Fibroblast of skin of back (primary cell): Measurements from ENCODE around the gene CUX1.

ENCODE experiments used
- DNase-seq: peaks from one replicate; pipeline ENCODE4 v3.0.0-alpha.2; 2013

CUX1 gene

DNA sequence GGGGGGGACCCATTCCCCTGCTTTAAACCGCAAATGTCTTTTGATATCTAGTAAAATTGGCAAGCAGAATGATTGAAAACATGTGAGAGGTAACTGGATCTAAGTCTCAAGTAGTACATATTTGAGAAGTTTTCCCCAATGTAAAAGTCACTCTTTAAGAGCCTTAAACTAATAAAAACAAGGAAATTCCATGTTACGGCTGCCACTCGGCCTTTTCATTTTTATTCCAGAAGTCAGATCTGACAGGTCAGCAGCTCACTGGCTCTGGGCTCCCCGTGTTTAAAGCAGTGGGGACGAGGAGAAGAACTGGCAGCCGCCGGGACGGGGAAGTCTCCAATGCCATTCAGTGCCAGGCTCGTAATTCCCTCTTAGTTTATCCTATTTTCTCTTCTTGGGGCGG is 80.7 kb downstream of the CUX1 start:
- DNase-seq = peak; percentile 56

DNA sequence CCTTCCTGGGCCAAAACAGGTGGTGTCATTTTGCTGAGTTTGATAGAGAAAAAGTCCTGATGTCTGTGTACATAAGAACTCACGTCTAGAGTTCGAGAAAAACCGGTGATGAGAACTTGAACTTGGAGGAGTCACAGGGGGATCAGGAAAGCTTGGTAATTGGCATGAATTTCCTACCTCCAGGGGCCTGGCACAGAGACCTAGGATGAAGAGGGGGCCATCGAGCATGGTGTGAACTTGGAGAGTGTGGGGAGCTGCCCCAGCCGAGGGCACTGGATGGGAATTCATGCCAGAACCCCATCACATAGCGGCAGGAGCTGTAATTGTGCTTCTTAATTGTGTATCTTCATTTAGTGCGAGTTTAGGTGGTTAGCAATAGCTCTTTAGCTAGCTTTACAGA is 82.2 kb downstream of the CUX1 start:
- DNase-seq = no peak

DNA sequence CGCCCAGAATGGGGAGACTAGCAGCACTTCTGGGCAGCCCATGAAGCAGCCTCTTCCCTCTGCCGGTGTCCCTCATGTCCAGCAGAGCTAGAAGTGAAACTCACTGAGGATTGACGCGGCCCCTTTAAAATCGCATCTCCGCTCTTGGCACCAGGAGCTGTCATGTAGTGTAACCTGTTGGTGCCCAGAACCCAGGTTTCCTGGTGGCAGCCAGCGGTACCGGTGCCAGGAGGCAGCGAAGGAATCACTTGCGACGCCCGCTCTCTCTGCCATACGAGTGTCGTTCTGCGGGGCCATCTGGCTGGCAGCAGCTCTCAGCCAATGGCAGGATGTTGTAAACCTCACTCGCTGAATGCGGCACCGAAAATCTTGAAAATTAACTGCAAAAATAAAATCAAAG is 82.7 kb downstream of the CUX1 start:
- no peak for DNase-seq

DNA sequence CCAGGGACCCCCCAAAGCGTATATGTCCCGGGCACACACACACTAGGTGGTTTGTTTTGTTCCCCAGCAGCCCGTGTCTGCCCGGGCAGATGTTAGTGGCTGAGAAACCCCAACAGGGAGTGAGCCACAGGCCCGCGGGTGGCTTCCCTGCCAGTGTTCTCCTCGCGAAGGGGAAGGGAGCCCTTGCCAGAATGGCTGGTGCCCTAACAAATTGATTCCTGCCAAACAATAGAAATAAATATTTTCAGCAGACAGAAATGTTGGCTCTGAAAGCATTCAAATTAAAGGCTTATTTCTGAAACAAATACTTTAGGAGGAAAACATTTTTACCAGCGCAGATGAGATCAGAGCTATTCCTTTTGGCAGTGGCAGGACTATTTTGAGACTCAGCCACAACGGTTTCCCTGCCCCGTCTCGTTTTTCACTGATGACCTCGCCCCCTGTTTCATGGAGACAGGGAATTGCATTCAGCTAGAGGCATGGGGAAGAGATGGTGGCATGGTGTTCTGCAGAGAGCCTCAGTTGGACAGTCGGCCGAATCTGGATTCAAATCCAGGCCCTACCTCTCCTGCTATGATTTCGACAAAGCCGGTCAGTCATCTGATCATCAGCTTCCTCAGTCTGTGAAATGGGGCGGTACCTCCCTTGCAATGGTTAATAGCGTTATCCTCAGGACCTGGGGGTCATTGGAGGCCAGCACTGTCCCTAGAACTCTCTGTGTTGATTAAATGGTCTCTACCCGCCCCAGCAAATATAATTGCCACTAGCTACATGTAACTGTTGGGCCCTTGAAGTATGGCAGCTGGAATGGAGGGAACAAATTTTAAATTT is 84.5 kb downstream of the CUX1 start:
- DNase-seq = peak; percentile 57

DNA sequence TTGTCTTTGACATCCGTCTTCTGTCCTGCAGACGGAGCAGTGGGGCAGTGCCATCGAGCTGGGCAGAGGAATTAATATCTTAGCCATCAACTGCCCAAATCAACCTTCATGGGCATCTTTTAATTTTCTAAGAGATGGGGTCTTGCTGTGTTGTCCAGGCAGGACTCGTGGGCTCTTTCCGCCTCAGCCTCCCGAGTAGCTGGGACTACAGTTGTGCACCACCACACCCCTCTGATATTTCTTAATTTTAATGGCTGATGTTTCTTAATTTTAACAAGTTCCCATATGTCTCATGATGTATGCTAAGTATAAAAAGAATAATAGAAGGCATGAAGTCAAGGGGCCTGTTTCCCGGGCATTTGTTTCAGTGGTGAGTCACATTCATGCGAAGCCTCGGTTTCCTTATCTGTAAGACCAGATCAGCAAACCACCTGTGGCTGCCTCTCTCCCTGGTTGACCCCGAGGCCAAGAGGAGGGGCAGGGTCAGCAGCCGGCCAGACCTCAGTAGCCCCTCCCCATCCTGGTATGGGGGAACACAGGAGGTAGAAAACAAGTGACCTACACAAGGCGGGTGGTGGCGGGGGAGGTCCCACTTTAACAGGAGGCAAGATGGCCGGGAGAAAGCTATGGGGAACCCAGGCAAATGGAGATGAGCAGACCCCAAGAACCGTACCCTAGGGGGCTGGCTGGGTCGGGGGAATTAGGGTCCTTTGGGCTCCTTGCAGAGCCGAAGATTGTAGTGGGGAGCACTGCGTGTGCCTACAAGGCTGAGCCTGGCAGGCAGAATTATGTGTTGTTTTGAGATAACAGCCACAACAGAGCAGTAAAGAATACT is 85.5 kb downstream of the CUX1 start:
- no peak for DNase-seq

DNA sequence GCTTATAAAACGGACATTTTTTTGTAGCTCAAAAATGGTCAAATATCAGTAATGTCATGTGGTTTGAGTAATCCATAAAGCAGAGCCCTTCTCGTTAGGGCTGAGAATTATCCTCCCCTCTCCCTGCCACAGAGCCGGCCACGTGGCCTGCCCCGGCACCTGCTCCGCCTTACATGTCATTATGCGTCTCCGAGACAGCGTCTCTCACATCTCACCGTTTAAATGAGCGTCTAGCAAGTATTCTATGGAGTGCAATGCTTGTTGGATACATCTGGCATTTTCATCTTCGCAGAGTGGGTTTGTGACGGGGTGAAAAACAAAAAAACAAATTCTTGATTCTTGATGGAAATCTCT is 86.1 kb downstream of the CUX1 start:
- DNase-seq = no peak

DNA sequence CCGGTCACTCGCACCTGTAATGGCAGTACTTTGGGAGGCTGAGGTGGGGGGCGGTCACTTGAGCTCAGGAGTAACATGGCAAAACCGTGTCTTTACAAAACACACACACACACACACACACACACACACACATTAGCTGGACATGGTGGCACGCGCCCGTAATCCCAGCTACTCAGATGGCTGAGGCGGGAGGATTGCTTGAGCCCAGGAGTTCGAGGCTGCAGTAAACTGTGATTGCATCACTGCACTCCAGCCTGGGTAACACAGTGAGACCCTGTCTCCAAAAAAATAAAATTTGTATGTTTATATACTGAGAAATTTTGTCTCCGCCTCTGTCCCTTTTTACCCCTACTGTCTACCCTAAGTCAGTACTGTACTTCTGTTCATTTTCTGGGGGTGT is 86.6 kb downstream of the CUX1 start:
- DNase-seq = no peak

DNA sequence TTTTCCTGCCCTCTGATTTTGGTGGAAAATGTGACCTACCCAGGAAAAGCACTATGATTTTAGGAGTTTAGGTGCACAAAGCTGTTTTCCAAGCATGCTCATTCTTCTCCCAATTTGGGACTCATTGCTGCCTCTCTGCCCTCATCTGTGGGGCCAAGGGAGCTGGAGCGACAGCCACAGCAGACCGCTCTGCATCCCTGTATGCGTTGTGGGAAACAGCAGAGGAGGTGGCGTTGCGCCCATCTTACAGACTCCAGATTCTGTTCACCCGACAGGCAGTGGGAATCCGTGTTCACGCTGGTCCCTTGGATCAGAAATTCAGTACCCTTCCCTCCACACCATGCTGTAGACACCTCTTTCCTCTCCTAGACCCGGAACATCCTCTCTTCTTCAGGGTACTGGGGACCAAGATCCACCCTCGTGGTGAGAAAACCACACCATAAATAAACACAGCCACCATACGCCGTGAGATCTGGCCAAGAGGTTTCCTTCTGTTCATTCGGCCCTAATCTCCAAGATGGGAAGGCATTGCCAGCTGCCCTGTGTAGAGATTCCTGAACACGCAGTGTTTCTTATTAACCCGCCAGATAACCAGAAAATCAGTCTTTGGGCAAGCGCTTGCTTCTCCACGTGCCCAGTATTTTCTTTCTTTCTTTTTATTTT is 87.9 kb downstream of the CUX1 start:
- no peak for DNase-seq

DNA sequence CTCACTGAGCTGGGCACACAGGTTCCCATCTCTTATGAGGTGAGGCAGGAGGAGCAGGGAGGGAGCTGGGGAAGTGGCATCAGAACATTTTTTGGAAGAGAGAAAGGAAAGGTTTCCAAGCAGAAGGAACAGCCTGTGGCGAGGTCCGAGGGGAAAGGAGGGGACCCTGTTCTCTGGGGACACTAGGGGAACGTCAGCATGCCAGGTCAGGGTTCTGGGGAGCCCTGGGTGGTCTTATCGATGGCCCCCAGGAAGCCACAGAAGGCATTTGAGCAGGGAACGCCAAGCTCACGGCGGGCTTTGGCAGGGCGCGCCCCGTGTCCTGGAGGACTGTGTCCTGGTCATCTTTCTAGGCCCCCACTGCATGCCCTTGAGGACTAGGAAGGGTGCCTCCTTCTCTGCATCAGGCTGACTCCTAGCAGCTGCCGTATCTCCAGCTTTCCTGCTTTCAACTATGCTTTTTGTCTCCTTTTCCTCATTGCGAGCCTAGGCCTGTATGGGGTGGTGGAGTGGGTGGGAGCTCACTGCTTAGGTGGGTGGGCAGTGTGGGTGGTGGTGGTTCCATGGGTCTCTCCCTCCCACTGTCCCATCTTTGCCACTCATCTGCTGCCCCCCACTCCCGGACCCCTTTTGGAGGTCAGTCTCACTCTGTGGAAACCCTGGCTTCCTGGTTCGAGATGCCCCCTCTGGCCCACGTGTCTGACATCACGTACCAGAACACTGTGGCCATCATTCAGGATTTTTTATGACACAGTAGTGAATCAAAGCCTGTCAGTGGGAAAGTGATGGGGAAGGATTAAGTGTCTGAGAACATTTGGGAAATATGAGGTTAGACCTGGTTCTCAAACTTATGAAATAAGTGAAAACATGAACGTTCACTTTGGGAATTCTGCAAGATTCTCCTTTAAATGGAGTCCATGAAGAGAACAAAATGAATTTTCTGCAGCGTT is 89.1 kb downstream of the CUX1 start:
- no peak for DNase-seq

DNA sequence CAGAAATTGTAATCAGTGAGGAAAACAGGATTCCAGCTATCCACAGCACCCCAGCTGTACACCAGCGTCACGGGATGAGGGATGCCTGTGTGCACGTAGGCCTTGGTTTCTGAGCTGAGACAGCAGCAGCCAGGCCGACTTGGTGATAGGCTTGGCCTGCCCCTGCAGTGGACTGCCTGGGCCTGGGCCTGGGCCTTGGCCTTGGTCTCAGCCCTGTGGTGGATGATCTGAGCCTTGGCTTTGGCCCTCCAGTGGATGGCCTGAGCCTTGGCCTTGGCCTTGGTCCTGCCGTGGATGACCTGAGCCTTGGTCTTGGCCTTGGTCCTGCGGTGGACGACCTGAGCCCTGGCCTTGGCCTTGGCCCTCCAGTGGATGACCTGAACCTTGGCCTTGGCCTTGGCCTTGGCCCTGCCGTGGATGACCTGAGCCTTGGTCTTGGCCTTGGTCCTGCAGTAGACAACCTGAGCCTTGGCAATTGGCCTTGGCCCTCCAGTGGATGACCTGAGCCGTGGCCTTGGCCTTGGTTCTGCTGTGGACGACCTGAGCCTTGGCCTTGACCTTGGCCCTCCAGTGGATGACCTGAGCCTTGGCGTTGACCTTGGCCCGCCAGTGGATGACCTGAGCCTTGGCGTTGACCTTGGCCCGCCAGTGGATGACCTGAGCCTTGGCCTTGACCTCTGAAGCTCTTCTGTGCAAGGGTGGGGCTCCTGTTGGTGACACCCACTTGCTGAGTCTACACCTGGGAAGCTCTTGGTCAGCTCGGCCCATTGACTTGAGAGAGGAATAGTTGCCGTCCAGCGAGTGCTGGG is 93.8 kb downstream of the CUX1 start:
- no peak for DNase-seq

DNA sequence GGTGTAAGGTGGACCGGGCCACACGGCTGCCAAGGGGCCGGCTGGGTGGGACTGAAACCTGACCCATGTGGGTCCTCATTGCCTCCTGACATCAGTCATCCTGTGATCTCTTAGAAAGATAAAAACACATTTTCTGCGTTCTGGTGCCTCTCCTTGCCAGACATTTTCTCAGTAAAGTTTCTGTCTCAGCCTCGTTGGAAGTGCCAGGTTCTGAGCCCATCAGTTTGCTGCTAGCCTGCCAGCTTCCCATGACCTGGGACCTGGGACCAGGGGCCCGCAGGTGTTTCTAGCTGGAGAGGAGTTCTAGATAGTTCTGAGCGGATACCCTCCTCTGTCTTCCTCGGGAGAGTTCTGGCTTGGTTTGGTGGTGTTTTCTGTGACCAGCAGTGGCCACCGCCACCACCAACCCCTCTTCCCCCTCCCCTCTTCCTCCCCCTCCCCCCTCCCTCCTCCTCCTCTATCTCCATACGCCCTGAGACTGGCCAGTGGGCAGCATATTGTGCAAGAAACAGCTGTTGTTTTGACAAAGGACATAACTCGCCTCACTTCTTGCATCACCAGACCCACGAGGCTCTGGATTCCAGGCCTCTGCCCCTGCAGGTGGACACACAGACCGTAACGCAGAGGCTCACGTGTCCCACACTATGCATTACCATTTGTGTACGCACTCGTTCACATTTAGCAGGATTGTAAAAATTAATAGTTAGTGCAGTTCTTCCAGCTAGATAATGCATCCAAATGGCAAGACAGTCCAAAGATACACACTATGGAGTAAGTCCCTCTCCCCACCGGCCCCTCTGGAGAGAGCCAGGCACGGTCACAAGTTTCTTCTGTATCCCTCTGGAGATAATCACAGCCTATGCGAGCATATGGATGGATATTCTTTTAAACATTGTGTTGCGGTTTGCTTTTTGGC is 94.6 kb downstream of the CUX1 start:
- DNase-seq = no peak

DNA sequence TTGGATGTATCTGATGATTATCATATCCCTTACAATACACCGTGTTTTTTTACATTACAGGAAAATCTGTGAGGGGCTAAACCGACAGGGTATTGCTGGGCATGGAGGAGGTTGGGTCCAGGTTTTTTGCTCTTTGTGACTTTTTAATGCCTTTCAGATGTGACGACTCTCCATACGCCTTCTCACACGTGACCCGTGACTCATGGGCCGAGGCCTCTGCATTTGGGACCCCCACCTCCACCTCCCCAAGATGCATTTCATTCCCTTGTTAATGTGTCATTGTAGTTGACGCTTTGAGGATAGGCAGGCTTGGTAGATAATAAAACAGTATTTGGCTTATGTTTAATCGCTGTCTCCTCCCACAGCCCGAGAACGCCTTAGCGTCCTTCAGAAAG is 95.3 kb downstream of the CUX1 start:
- DNase-seq = peak; percentile 53

DNA sequence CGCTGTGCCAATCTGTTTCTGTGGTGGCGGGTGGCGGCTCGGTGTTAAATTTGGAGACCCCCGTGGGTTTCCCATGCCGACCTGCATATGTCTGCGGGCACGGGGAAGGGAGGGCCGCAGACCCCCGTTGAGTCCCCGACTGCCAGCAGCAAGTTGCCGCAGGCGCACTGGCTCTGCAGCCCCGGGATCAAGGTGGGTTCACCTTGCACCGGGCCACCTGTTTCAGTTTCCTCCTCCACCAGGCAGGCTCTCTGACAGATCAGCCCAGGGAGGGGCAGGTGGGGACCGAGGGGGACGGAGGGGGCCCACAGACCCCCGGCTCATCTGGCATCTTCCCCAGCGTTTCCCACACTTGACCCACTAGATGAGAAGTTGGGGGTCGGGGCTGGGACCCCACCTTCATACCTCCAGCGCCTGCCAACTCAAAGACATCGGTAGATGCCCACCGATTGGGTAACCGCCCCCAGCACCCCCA is 95.9 kb downstream of the CUX1 start:
- no peak for DNase-seq

DNA sequence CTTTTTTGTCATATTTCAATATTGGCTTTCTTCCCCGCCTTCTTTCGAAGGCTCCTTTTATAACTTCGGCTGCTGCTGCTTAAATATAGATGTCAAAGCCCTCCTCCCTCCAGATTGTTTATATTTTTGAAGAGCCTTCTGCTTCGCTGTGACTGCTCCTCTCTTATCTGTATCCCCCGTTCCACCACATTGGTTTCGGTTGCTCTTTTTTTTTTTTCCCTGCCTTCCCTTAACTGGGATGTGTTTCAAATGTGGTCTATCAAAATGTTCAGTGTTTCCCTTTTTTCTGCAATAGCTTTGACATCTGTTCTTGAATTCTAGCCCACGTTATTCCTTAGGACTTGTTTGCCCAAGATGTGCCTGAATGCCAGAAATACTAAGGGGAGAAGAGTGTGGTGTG is 96.4 kb downstream of the CUX1 start:
- DNase-seq = no peak

DNA sequence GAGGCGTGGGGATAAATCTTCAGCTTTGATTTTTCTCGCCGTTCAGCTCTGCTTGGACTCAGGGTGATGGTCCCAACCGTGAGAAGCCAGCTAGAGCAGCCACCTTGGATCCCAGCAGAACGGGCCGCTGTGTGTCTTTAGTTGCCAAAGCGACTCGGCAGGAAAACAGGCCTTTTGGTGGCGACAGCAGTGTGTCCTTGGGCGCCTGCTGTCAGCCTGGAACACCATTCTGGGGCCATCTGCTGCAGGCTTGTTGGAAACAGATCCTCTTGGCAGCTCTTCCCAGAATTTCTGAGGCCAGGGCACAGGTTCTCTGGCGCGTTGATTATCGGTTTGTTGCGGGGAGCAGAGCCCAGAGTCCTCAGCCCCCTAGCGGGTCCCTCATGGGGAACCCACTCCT is 97.6 kb downstream of the CUX1 start:
- DNase-seq = no peak

DNA sequence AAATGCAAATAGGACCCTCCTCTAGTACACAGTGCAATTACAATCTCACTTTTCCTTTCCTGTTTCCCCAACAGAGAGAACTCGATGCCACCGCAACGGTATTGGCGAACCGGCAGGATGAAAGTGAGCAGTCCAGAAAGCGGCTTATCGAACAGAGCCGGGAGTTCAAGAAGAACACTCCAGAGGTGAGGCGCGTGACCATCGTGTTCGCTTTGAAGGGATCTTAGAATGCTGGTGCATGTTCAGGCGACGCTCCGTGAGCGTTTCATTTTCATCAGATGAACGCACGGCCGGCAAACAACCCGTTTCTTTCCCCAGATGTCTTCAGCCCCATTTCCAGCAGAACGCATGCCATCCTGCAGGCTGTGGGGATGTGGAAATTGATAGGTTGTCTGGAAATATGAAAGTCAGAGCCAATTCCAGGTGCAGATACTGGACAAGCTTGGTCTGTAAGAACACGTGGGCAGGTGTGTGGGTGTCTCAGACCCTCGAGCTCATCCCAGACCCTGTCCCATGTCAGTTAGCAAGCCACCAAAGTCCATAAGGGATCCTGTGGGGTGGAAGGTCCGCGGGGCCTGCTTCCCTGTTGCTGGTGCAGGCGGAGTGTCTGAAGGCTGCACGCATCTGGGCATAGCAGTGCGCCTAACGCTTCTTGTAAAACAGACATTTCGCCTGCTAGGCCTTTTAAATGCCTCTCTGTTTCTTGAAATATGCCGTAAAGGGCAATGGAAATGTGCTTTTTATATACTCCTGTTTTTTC is 98.8 kb downstream of the CUX1 start:
- no peak for DNase-seq

DNA sequence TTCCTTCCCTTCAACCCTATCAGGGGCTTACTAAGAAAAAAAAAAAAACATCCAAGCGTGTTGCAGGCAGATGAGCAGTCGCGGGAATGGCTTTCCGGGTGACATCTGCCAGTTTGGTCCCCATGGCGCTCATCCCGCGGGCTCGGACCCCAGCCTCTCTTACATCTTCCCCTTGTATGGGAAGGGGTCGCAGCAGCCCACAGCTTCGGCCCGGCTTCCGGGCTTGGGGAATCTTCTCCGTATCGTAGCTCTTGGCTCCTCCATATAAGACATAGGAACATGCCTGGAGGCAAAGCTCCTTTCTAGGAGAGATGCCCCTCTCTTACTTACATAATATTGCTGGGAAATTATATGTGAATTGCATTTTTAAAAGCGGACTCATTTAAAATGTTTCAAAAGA is 99.5 kb downstream of the CUX1 start:
- DNase-seq = no peak

DNA sequence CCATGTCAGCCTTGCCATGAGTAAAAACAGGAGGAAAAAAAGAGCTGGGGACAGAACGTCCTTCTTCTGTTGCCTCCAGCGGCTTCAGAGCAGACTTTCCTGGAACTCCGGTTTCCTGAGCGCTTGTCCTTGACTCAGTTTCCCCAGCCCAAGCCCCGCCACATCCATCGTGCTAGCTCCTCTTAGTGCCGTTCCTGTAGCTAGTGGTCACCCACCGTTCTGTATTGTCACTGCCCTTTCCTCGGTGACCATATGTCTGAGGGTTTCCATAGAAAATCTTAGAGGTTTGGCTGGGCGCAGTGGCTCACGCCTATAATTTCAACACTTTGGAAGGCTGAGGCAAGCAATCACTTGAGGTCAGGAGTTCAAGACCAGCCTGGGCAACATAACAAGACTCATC is 100.1 kb downstream of the CUX1 start:
- no peak for DNase-seq

DNA sequence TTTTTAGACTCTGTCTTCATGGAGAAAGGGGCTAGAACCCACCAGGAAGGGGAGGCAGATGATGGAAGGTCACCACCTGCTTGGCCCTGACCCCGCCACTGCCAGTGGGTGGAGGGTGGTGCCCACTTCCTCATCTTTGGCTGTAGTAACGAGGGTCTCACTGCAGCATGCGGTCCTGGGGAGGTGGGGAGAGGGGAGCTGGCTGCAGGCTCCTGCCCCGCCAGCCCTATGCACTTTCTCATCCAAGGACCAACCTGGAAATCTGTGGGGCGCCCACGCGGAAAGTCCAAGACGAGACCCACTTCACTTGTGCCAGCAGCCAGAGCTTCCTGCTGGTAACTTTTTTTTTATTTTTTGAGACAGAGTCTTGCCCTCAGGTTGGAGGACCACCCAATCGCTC is 101.0 kb downstream of the CUX1 start:
- no peak for DNase-seq
